GM23248 (cell line): ENCODE measurements around the gene TRPV2. TPM values are rescaled to one million over a fixed set of nuclear protein-coding genes. Genes with fewer than 3 reads are reported as not detected.

Experiments
- DNase-seq: peaks from one replicate; pipeline ENCODE4 v3.0.0-alpha.2; 2015
- H2AFZ ChIP-seq: fragments of 200-600 bp; sonication (generic); 2 replicates; pipeline ENCODE4 v1.6.1; 2016; ENCODE audit warnings: antibody characterized with exemption
- H3F3A ChIP-seq: fragments of 200-600 bp; sonication (generic); 2 replicates; pipeline ENCODE4 v1.6.1; 2016; ENCODE audit warnings: mild to moderate bottlenecking, antibody characterized with exemption, mixed run types; ENCODE audit not compliant: insufficient read depth
- H3K27ac ChIP-seq: fragments of 200-600 bp; sonication (generic); 2 replicates; pipeline ENCODE4 v1.5.1; 2016; ENCODE audit warnings: mild to moderate bottlenecking
- H3K27me3 ChIP-seq: fragments of 200-600 bp; sonication (generic); replicated peaks from 2 replicates; pipeline ENCODE4 v1.6.1; 2016; ENCODE audit warnings: mild to moderate bottlenecking; ENCODE audit not compliant: insufficient read depth
- H3K36me3 ChIP-seq: fragments of 200-600 bp; sonication (generic); 2 replicates; pipeline ENCODE4 v1.6.1; 2016; ENCODE audit warnings: low read depth, mild to moderate bottlenecking
- H3K4me1 ChIP-seq: fragments of 200-600 bp; sonication (generic); 2 replicates; pipeline ENCODE4 v1.6.1; 2016; ENCODE audit warnings: mild to moderate bottlenecking; ENCODE audit not compliant: insufficient read depth
- H3K4me2 ChIP-seq: fragments of 200-600 bp; sonication (generic); one replicate; pipeline ENCODE4 v1.6.1; 2016; ENCODE audit warnings: mild to moderate bottlenecking; ENCODE audit not compliant: unreplicated experiment
- H3K4me3 ChIP-seq: fragments of 200-600 bp; sonication (generic); 2 replicates; pipeline ENCODE4 v1.5.1; 2016; ENCODE audit warnings: mild to moderate bottlenecking
- H3K79me2 ChIP-seq: fragments of 200-600 bp; sonication (generic); 2 replicates; pipeline ENCODE4 v1.6.1; 2016; ENCODE audit warnings: mild to moderate bottlenecking; ENCODE audit not compliant: insufficient read depth
- H3K9ac ChIP-seq: fragments of 200-600 bp; sonication (generic); 2 replicates; pipeline ENCODE4 v1.6.1; 2016; ENCODE audit warnings: mild to moderate bottlenecking
- H3K9me2 ChIP-seq: fragments of 200-600 bp; sonication (generic); 2 replicates; pipeline ENCODE4 v1.6.1; 2016; ENCODE audit warnings: mixed run types, mild to moderate bottlenecking, moderate library complexity; ENCODE audit not compliant: insufficient read depth
- H3K9me3 ChIP-seq: fragments of 200-600 bp; sonication (generic); one replicate; pipeline ENCODE4 v1.6.1; 2017; ENCODE audit warnings: low read depth
- H4K20me1 ChIP-seq: fragments of 200-600 bp; sonication (generic); 2 replicates; pipeline ENCODE4 v1.6.0; 2016; ENCODE audit not compliant: insufficient read depth
- EZH2 ChIP-seq: fragments of 200-600 bp; sonication (generic); IDR thresholded peaks from 2 replicates; pipeline ENCODE4 v1.6.1; 2018; ENCODE audit warnings: antibody characterized with exemption, mild to moderate bottlenecking; ENCODE audit not compliant: insufficient read depth, poor library complexity, severe bottlenecking
- EZH2phosphoT487 ChIP-seq: fragments of 200-600 bp; sonication (generic); IDR thresholded peaks from 2 replicates; pipeline ENCODE4 v1.6.1; 2018; ENCODE audit warnings: antibody characterized with exemption, moderate library complexity, mild to moderate bottlenecking, low read depth; ENCODE audit not compliant: insufficient read depth
- WGBS, 2 experiments: methylation state at CpG; one replicate each; pipeline ENCODE4 v1.1.6; 2015 to 2017; ENCODE audit warnings: low lambda C conversion rate in 2 of 2, low coverage in 1 of 2; ENCODE audit errors: missing lambda C conversion rate in 2 of 2; 5-methylcytosine and 5-hydroxymethylcytosine counted together
- in situ Hi-C: fragments of 300-500 bp; cut with MboI; formaldehyde crosslinking; loops from 2 replicates; pipeline ENCODE4 v1.15.0; 2020
- polyA plus RNA-seq: library from polyadenylated mRNA; unstranded; fragments of >200 nt; fragmentation: Nextera tagmentation; extraction: Ambion mirVana; gene quantifications from 2 replicates; pipeline ENCODE4 v1.2.1, GENCODE V29; 2016
- total RNA-seq: library from RNA; depleted of rRNA; stranded (reverse); fragments of >200 nt; shearing (Covaris generic); gene quantifications from 2 replicates; pipeline ENCODE4 v1.2.3, GENCODE V29; 2014

The TRPV2 gene
- total and polyA plus RNA-seq, 2 experiments from 2014 or later, result 19.6 to 23.9 TPM

DNA sequence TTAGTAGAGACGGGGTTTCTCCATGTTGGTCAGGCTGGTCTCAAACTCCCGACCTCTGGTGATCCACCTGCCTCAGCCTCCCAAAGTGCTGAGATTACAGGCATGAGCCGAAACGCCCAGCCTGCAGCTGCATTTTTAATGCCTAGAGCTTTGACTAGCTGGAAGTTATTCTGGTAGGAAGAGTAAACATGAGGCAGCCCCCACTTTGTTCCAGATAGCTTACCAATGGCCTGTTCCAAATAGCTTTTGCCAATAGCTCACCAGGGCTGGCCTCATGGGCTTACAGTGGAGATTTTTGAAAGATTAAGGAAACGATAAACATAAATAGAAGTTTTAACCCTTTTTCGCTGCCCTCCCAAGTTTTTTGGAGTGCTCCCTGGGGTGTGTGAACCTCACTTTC lies 9.8 kb downstream of the TRPV2 start:
- Histone ChIP-seq H3K4me2 (no peak overlapping the region), H3K27ac (no peak overlapping the region), H3K9me2 (no peaks in the 10 kb centered on the region), H2AFZ (no peak overlapping the region), H3K79me2 (no peaks in the 10 kb centered on the region), H3K27me3 (no peaks in the 10 kb centered on the region), H4K20me1 (no peaks in the 10 kb centered on the region), H3K9ac (no peak overlapping the region), H3K4me3 (no peak overlapping the region), H3K4me1 (peaks cover 7% of the 10 kb centered on the region), H3K36me3 (no peaks in the 10 kb centered on the region), H3K9me3 (no peaks in the 10 kb centered on the region), H3F3A (peaks cover 9% of the 10 kb centered on the region)
- WGBS, 2 experiments, result 75 to 80% methylated on average over 5 to 6 of the region's 6 CpGs
- DNase-seq, result no peak
- TF ChIP-seq EZH2phosphoT487 (no peak), EZH2 (no peak)
- in situ Hi-C loops, result no loop called here

DNA sequence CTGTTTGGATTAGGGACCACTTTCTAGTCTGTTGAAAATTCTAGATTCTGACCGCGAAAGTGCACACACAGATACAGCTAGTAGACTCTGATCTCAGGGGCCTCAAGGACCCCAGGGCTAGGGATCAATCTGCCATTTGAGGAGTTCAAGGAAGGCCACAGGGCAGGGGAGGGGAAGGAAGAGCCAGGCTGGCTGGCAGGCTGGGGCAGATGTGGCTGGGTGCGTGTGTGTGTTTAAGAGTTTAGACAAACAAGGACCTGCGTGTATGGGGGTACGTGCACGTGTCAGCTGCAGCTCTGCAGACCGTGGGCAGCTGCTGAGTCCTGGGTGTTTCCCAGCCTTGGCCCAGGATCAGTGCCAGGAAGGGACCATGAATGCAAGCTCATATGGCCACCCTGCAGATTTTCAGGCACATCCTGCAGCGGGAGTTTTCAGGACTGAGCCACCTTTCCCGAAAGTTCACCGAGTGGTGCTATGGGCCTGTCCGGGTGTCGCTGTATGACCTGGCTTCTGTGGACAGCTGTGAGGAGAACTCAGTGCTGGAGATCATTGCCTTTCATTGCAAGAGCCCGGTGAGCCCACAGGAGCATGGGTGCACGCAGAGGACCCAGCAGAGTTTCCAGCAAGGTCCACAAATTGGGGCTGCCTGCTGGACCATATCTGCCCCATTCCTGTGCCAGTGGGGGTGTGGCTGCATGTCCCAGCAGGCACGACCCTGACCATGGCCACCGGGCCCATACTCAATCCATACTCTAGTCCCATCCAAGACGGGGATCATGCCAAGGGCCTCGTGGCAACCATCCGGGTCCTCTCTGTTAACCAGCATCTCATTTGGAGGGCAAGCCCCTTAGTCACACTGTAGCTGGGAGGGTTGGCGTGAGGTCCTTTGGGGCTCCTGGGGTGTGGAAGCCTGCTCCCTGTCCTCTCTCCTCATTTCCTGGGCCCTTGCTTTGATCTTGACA lies 10.6 kb downstream of the TRPV2 start:
- Histone ChIP-seq H3F3A (peaks cover 1% of the 10 kb centered on the region), H3K36me3 (no peaks in the 10 kb centered on the region), H3K27ac (no peak overlapping the region), H3K4me2 (no peak overlapping the region), H3K9me2 (no peaks in the 10 kb centered on the region), H3K9ac (no peak overlapping the region), H3K27me3 (no peaks in the 10 kb centered on the region), H3K9me3 (no peaks in the 10 kb centered on the region), H3K4me3 (no peak overlapping the region), H3K79me2 (no peaks in the 10 kb centered on the region), H3K4me1 (no peaks in the 10 kb centered on the region), H4K20me1 (no peaks in the 10 kb centered on the region), H2AFZ (no peak overlapping the region)
- TF ChIP-seq EZH2phosphoT487, result no peak
- TF ChIP-seq EZH2, result no peak
- in situ Hi-C loops, result no loop called here
- no peak for DNase-seq
- 87% methylated on average over 19 to 20 of the region's 20 CpGs for whole genome bisulfite sequencing, 2 experiments

DNA sequence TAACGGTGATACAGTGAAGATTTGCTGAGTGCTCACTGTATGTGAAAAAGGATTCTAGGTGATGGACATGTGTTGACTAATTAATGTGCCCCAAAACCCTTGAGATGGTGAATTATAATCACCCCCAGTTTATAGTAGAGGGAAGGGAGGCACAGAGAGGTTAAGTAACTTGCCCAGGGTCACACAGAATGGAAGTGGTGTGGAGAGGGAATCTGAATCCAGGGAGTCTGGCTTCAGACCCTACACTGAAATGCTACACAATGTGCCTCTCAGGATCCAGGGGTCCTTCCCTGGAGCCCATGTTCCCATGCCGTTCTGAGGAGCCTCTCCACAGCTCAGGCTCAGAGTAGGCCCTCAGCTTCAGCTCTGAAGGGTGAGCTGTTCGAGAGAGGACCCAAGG lies 11.6 kb downstream of the TRPV2 start:
- H3K4me1 ChIP-seq, result no peaks in the 10 kb centered on the region
- H3K4me2 ChIP-seq, result no peak overlapping the region
- H3K27ac ChIP-seq, result no peak overlapping the region
- H3K9ac ChIP-seq, result no peak overlapping the region
- no peak for TF ChIP-seq EZH2
- no peak for TF ChIP-seq EZH2phosphoT487
- H3F3A ChIP-seq, result no peaks in the 10 kb centered on the region
- WGBS, 2 experiments, result 92 to 95% methylated on average over 3 of the region's 3 CpGs
- no peak overlapping the region for H2AFZ ChIP-seq
- H3K9me3 ChIP-seq, result no peaks in the 10 kb centered on the region
- H4K20me1 ChIP-seq, result no peaks in the 10 kb centered on the region
- no peaks in the 10 kb centered on the region for H3K9me2 ChIP-seq
- no peaks in the 10 kb centered on the region for H3K79me2 ChIP-seq
- H3K4me3 ChIP-seq, result no peak overlapping the region
- no peaks in the 10 kb centered on the region for H3K36me3 ChIP-seq
- DNase-seq, result no peak
- in situ Hi-C loops, result no loop called here
- no peaks in the 10 kb centered on the region for H3K27me3 ChIP-seq

- Histone ChIP-seq H2AFZ (peak overlapping the region; percentile 78), H3K9me3 (no peaks in the 10 kb centered on the region), H3K79me2 (no peaks in the 10 kb centered on the region), H3F3A (no peaks in the 10 kb centered on the region), H3K4me2 (no peak overlapping the region), H4K20me1 (no peaks in the 10 kb centered on the region), H3K36me3 (no peaks in the 10 kb centered on the region), H3K27me3 (no peaks in the 10 kb centered on the region), H3K9me2 (no peaks in the 10 kb centered on the region), H3K27ac (no peak overlapping the region), H3K9ac (no peak overlapping the region), H3K4me1 (no peaks in the 10 kb centered on the region), H3K4me3 (no peak overlapping the region)
- TF ChIP-seq EZH2, result no peak
- no peak for TF ChIP-seq EZH2phosphoT487
- WGBS, 2 experiments, result 61 to 62% methylated on average over 15 of the region's 15 CpGs
- DNase-seq, result peak; percentile 76
- in situ Hi-C loops, result no loop called here
Observed at GRCh38 chr17:16428098-16428882, 12.9 kb downstream of the TRPV2 start.
